HEK293 (cell line): Measurements from ENCODE around the gene PLA2G3.

Source experiments
- BCL11B ChIP-seq: fragments of 450-650 bp; formaldehyde crosslinking; IDR thresholded peaks from 2 replicates; pipeline ENCODE4 v1.5.1; 2016; ENCODE audit warnings: low read depth, missing biosample characterization, missing genetic modification characterization
- EGR2 ChIP-seq: fragments of 450-650 bp; formaldehyde crosslinking; IDR thresholded peaks from 2 replicates; pipeline ENCODE4 v1.5.1; 2016; ENCODE audit warnings: low read depth, missing biosample characterization, missing genetic modification characterization
- ELK4 ChIP-seq: IDR thresholded peaks from 2 replicates; pipeline ENCODE4 v1.6.1; 2011; ENCODE audit warnings: mild to moderate bottlenecking, low read depth, low read length, borderline replicate concordance
- HOXC10 ChIP-seq: sonication (generic); formaldehyde crosslinking; IDR thresholded peaks from 2 replicates; pipeline ENCODE4 v1.8.1; 2023; ENCODE audit warnings: mild to moderate bottlenecking, missing genetic modification reagents
- KLF1 ChIP-seq: fragments of 450-650 bp; formaldehyde crosslinking; IDR thresholded peaks from 2 replicates; pipeline ENCODE4 v1.5.1; 2016; ENCODE audit warnings: missing biosample characterization, missing genetic modification characterization
- KLF8 ChIP-seq: fragments of 450-650 bp; formaldehyde crosslinking; IDR thresholded peaks from 2 replicates; pipeline ENCODE4 v1.5.1; 2016; ENCODE audit warnings: missing biosample characterization, missing genetic modification characterization
- RBAK ChIP-seq: fragments of 450-650 bp; formaldehyde crosslinking; IDR thresholded peaks from 2 replicates; pipeline ENCODE4 v1.5.1; 2016; ENCODE audit warnings: missing biosample characterization, missing genetic modification characterization
- SP2 ChIP-seq: fragments of 450-650 bp; formaldehyde crosslinking; IDR thresholded peaks from 2 replicates; pipeline ENCODE4 v1.5.1; 2016; ENCODE audit warnings: missing biosample characterization, missing genetic modification characterization
- TRIM28 ChIP-seq: IDR thresholded peaks from 2 replicates; pipeline ENCODE4 v1.6.1; 2011; ENCODE audit warnings: low read length, control low read depth, borderline replicate concordance
- ZBTB10 ChIP-seq: fragments of 450-650 bp; formaldehyde crosslinking; IDR thresholded peaks from 2 replicates; pipeline ENCODE4 v1.5.1; 2016; ENCODE audit warnings: missing biosample characterization, missing genetic modification characterization
- ZBTB6 ChIP-seq: fragments of 450-650 bp; formaldehyde crosslinking; IDR thresholded peaks from 2 replicates; pipeline ENCODE4 v1.5.1; 2017; ENCODE audit warnings: missing biosample characterization, missing genetic modification characterization
- ZNF10 ChIP-seq: fragments of 450-650 bp; formaldehyde crosslinking; IDR thresholded peaks from 2 replicates; pipeline ENCODE4 v1.5.1; 2017; ENCODE audit warnings: missing biosample characterization, missing genetic modification characterization
- ZNF148 ChIP-seq: fragments of 450-650 bp; formaldehyde crosslinking; IDR thresholded peaks from 2 replicates; pipeline ENCODE4 v1.5.0; 2017; ENCODE audit warnings: missing biosample characterization, missing genetic modification characterization, borderline replicate concordance
- ZNF155 ChIP-seq: fragments of 450-650 bp; formaldehyde crosslinking; IDR thresholded peaks from 2 replicates; pipeline ENCODE4 v1.5.1; 2016; ENCODE audit warnings: missing biosample characterization, missing genetic modification characterization
- ZNF157 ChIP-seq: fragments of 450-650 bp; formaldehyde crosslinking; IDR thresholded peaks from 2 replicates; pipeline ENCODE4 v1.5.1; 2016; ENCODE audit warnings: missing biosample characterization, missing genetic modification characterization
- ZNF169 ChIP-seq: fragments of 450-650 bp; formaldehyde crosslinking; IDR thresholded peaks from 2 replicates; pipeline ENCODE4 v1.5.1; 2016; ENCODE audit warnings: missing biosample characterization, missing genetic modification characterization
- ZNF239 ChIP-seq: fragments of 450-650 bp; formaldehyde crosslinking; IDR thresholded peaks from 2 replicates; pipeline ENCODE4 v1.5.1; 2016; ENCODE audit warnings: missing biosample characterization, missing genetic modification characterization
- ZNF280D ChIP-seq: fragments of 450-650 bp; formaldehyde crosslinking; IDR thresholded peaks from 2 replicates; pipeline ENCODE4 v1.5.1; 2016; ENCODE audit warnings: missing biosample characterization, missing genetic modification characterization
- ZNF350 ChIP-seq: fragments of 450-650 bp; formaldehyde crosslinking; IDR thresholded peaks from 2 replicates; pipeline ENCODE4 v1.5.0; 2017; ENCODE audit warnings: missing biosample characterization, mild to moderate bottlenecking, missing genetic modification characterization
- ZNF366 ChIP-seq: fragments of 450-650 bp; formaldehyde crosslinking; conservative IDR thresholded peaks from 2 replicates; pipeline ENCODE4 v1.5.1; 2016; ENCODE audit warnings: missing biosample characterization, missing genetic modification characterization
- ZNF449 ChIP-seq: fragments of 450-650 bp; formaldehyde crosslinking; IDR thresholded peaks from 2 replicates; pipeline ENCODE4 v1.5.1; 2017; ENCODE audit warnings: missing biosample characterization, mild to moderate bottlenecking, missing genetic modification characterization, moderate library complexity
- ZNF560 ChIP-seq: fragments of 450-650 bp; formaldehyde crosslinking; IDR thresholded peaks from 2 replicates; pipeline ENCODE4 v1.5.1; 2017; ENCODE audit warnings: missing biosample characterization, missing genetic modification characterization, borderline replicate concordance
- ZSCAN4 ChIP-seq: fragments of 450-650 bp; formaldehyde crosslinking; IDR thresholded peaks from 2 replicates; pipeline ENCODE4 v1.5.1; 2017; ENCODE audit warnings: missing biosample characterization, missing genetic modification characterization
- ZSCAN5A ChIP-seq: fragments of 450-650 bp; formaldehyde crosslinking; IDR thresholded peaks from 2 replicates; pipeline ENCODE4 v1.5.1; 2016; ENCODE audit warnings: missing biosample characterization, missing genetic modification characterization

Gene PLA2G3

GRCh38 chr22:31127181-31127772 lies 13.0 kb downstream of the PLA2G3 start (continued):
- no peak for TF ChIP-seq ZNF148 (tag by site-specific recombination)
- no peak for TF ChIP-seq ZBTB6
- TF ChIP-seq ZNF366 (tag by site-specific recombination) = no peak
- TF ChIP-seq ZNF157 (tag by site-specific recombination) = no peak
- no peak for TF ChIP-seq ZSCAN5A (tag by site-specific recombination)
- TF ChIP-seq TRIM28 = no peak
- TF ChIP-seq ELK4 = no peak
- no peak for TF ChIP-seq RBAK (tag by site-specific recombination)
- TF ChIP-seq ZNF239 (tag by site-specific recombination) = no peak
- TF ChIP-seq ZBTB10 (tag by site-specific recombination) = no peak
- TF ChIP-seq ZNF155 (tag by site-specific recombination) = no peak
- no peak for TF ChIP-seq BCL11B (tag by site-specific recombination)
- no peak for TF ChIP-seq ZNF449 (tag by site-specific recombination)
- TF ChIP-seq KLF1 = peak; percentile 96
- TF ChIP-seq SP2 = 0 out of 2 replicates have a peak, but pooled peaks have one; percentile 12
- no peak for TF ChIP-seq ZNF280D (tag by site-specific recombination)
- no peak for TF ChIP-seq ZNF350 (tag by site-specific recombination)
- no peak for TF ChIP-seq ZNF169 (tag by site-specific recombination)
- no peak for TF ChIP-seq ZNF560
- no peak for TF ChIP-seq ZNF10 (tag by site-specific recombination)
- TF ChIP-seq ZSCAN4 (tag by site-specific recombination) = no peak
- peak; percentile 58; the same call in 1 of the 2 replicates for TF ChIP-seq EGR2
- no peak for TF ChIP-seq HOXC10
- TF ChIP-seq KLF8 (tag by site-specific recombination) = 0 out of 2 replicates have a peak, but pooled peaks have one; percentile 43
